IMR-90 (cell line): ENCODE results near the gene AMPD3. TPM values are rescaled to one million over a fixed set of nuclear protein-coding genes. Genes with fewer than 3 reads are reported as not detected.
A peak's percentile ranks its signal among the peaks of the same experiment; 100 is the strongest.

Source experiments
- ATAC-seq: fragments of 200-7000 bp; cut with Tn5 transposase; 2 replicates; pipeline ENCODE4 v1.9.1; 2020; ENCODE audit warnings: low read depth, mild to moderate bottlenecking, moderate library complexity
- BruUV-seq: library from RNA; stranded (reverse); fragments of 400-500 nt; replicated peaks from 2 replicates; lab custom pipeline; 2021; lab: Mats Ljungman, UMichigan
- CTCF ChIA-PET: fragments of 300-600 bp; formaldehyde crosslinking; extraction: SDS; loops from one replicate; lab custom pipeline; 2021; ENCODE audit warnings: antibody characterized with exemption; lab: Yijun Ruan, JAX
- POLR2A ChIA-PET: fragments of 300-600 bp; sonication (Branson Sonifier 250); formaldehyde crosslinking; loops from one replicate; lab custom pipeline; 2022; ENCODE audit warnings: antibody characterized with exemption; ENCODE audit not compliant: unreplicated experiment; lab: Charles Lee
- DNase-seq: peaks from one replicate; pipeline ENCODE4 v3.0.0; 2013
- H2AFZ ChIP-seq: replicated peaks from 2 replicates; pipeline ENCODE3; 2013; ENCODE audit warnings: low read length, mild to moderate bottlenecking; ENCODE audit not compliant: poor library complexity
- H2AK5ac ChIP-seq: 2 replicates; pipeline ENCODE4 v1.6.1; 2013; ENCODE audit warnings: low read depth, low read length, inconsistent platforms
- H2AK9ac ChIP-seq: replicated peaks from 2 replicates; pipeline ENCODE3; 2013; ENCODE audit warnings: mild to moderate bottlenecking, low read depth, low read length, moderate library complexity; ENCODE audit not compliant: poor library complexity
- H2BK120ac ChIP-seq: 2 replicates; pipeline ENCODE4 v1.6.1; 2013; ENCODE audit warnings: low read depth, low read length, inconsistent platforms
- H2BK15ac ChIP-seq: 3 replicates; pipeline ENCODE4 v1.6.1; 2013; ENCODE audit warnings: low read depth, low read length, inconsistent platforms
- H2BK20ac ChIP-seq: 2 replicates; pipeline ENCODE4 v1.6.1; 2013; ENCODE audit warnings: low read depth, mild to moderate bottlenecking, inconsistent platforms, low read length, moderate library complexity
- H2BK5ac ChIP-seq: 2 replicates; pipeline ENCODE4 v1.6.1; 2013; ENCODE audit warnings: mild to moderate bottlenecking, low read depth, low read length, inconsistent platforms; ENCODE audit not compliant: poor library complexity, severe bottlenecking
- H3K14ac ChIP-seq: replicated peaks from 2 replicates; pipeline ENCODE4 v1.6.1; 2013; ENCODE audit warnings: low read depth, low read length, inconsistent platforms
- H3K18ac ChIP-seq: 2 replicates; pipeline ENCODE4 v1.6.1; 2013; ENCODE audit warnings: low read depth, low read length, control low read depth
- H3K23ac ChIP-seq: 2 replicates; pipeline ENCODE4 v1.6.1; 2013; ENCODE audit warnings: low read depth, low read length, inconsistent platforms
- H3K27ac ChIP-seq: 2 replicates; pipeline ENCODE4 v1.5.1; 2013; ENCODE audit warnings: mild to moderate bottlenecking, control low read depth, low read length; ENCODE audit not compliant: insufficient read depth
- H3K27me3 ChIP-seq: 2 replicates; pipeline ENCODE4 v1.6.1; 2013; ENCODE audit warnings: low read length; ENCODE audit not compliant: control insufficient read depth, insufficient read depth
- H3K36me3 ChIP-seq: 2 replicates; pipeline ENCODE4 v1.6.1; 2013; ENCODE audit warnings: low read length, mixed read lengths; ENCODE audit not compliant: control insufficient read depth, insufficient read depth
- H3K4ac ChIP-seq: 2 replicates; pipeline ENCODE4 v1.6.1; 2013; ENCODE audit warnings: low read depth, low read length, inconsistent platforms
- H3K4me1 ChIP-seq: 2 replicates; pipeline ENCODE4 v1.6.1; 2013; ENCODE audit warnings: low read length, mixed read lengths; ENCODE audit not compliant: control insufficient read depth, insufficient read depth
- H3K4me2 ChIP-seq: 2 replicates; pipeline ENCODE4 v1.6.1; 2013; ENCODE audit warnings: low read depth, mild to moderate bottlenecking, control low read depth, low read length, moderate library complexity
- H3K4me3 ChIP-seq: 2 replicates; pipeline ENCODE4 v1.5.1; 2013; ENCODE audit warnings: low read depth, mild to moderate bottlenecking, control low read depth, low read length, moderate library complexity; ENCODE audit not compliant: insufficient read depth
- H3K56ac ChIP-seq: 2 replicates; pipeline ENCODE4 v1.6.1; 2013; ENCODE audit warnings: low read length, inconsistent platforms; ENCODE audit not compliant: insufficient read depth; ENCODE audit errors: extremely low read depth
- H3K79me1 ChIP-seq, 2 experiments: 2 replicates each; pipeline ENCODE4 v1.6.1; 2013; ENCODE audit warnings: low read length in 2 of 2, inconsistent platforms in 1 of 2, low read depth in 1 of 2
- H3K9ac ChIP-seq: 2 replicates; pipeline ENCODE4 v1.6.1; 2013; ENCODE audit warnings: low read depth, low read length, control low read depth
- H3K9me1 ChIP-seq: 2 replicates; pipeline ENCODE4 v1.6.1; 2013; ENCODE audit warnings: low read length, inconsistent platforms; ENCODE audit not compliant: insufficient read depth
- H3K9me3 ChIP-seq: 2 replicates; pipeline ENCODE4 v1.6.1; 2013; ENCODE audit warnings: low read length; ENCODE audit not compliant: control insufficient read depth, insufficient read depth
- H4K20me1 ChIP-seq: 2 replicates; pipeline ENCODE4 v1.6.1; 2013; ENCODE audit warnings: low read length, inconsistent platforms; ENCODE audit not compliant: insufficient read depth
- H4K5ac ChIP-seq: 2 replicates; pipeline ENCODE4 v1.6.1; 2013; ENCODE audit warnings: mild to moderate bottlenecking, low read depth, low read length, control low read depth
- H4K8ac ChIP-seq, 2 experiments: 2 replicates each; pipeline ENCODE4 v1.6.1; 2013; ENCODE audit warnings: low read depth in 2 of 2, low read length in 2 of 2, control low read depth in 1 of 2, inconsistent platforms in 1 of 2
- H4K91ac ChIP-seq: 2 replicates; pipeline ENCODE4 v1.6.1; 2013; ENCODE audit warnings: low read depth, low read length, inconsistent platforms; ENCODE audit not compliant: insufficient read depth
- BHLHE40 ChIP-seq: fragments of 150-350 bp; IDR thresholded peaks from 2 replicates; pipeline ENCODE4 v1.6.1; 2016; ENCODE audit warnings: mild to moderate bottlenecking, low read depth, low read length
- CEBPB ChIP-seq: IDR thresholded peaks from 2 replicates; pipeline ENCODE4 v1.6.1; 2012; ENCODE audit warnings: low read depth, low read length, improper control_type of control experiment
- CHD1 ChIP-seq: IDR thresholded peaks from 2 replicates; pipeline ENCODE4 v1.6.1; 2012; ENCODE audit warnings: low read depth, low read length, improper control_type of control experiment
- CTCF ChIP-seq: conservative IDR thresholded peaks from 2 replicates; pipeline ENCODE4 v1.5.1; 2012; ENCODE audit warnings: mild to moderate bottlenecking, low read depth, low read length, improper control_type of control experiment
- ELK1 ChIP-seq: fragments of 150-350 bp; IDR thresholded peaks from 2 replicates; pipeline ENCODE4 v1.6.1; 2016; ENCODE audit warnings: low read depth, mild to moderate bottlenecking, low read length, moderate library complexity, borderline replicate concordance
- FOS ChIP-seq: fragments of 150-350 bp; IDR thresholded peaks from 2 replicates; pipeline ENCODE4 v1.6.1; 2016; ENCODE audit warnings: low read depth, low read length
- MAFK ChIP-seq: IDR thresholded peaks from 2 replicates; pipeline ENCODE4 v1.6.1; 2012; ENCODE audit warnings: low read depth, low read length, improper control_type of control experiment
- MAZ ChIP-seq: IDR thresholded peaks from 2 replicates; pipeline ENCODE4 v1.6.1; 2012; ENCODE audit warnings: low read depth, mild to moderate bottlenecking, low read length, improper control_type of control experiment, moderate library complexity, borderline replicate concordance
- MXI1 ChIP-seq: IDR thresholded peaks from 2 replicates; pipeline ENCODE4 v1.6.1; 2012; ENCODE audit warnings: low read depth, mild to moderate bottlenecking, low read length, moderate library complexity, borderline replicate concordance
- NFE2L2 ChIP-seq: fragments of 150-350 bp; IDR thresholded peaks from 2 replicates; pipeline ENCODE4 v1.6.1; 2016; ENCODE audit warnings: low read depth, mild to moderate bottlenecking, low read length
- POLR2A ChIP-seq: IDR thresholded peaks from 2 replicates; pipeline ENCODE4 v1.6.1; 2012; ENCODE audit warnings: mild to moderate bottlenecking, low read depth, low read length
- RAD21 ChIP-seq: IDR thresholded peaks from 2 replicates; pipeline ENCODE4 v1.6.1; 2012; ENCODE audit warnings: low read length, improper control_type of control experiment
- RCOR1 ChIP-seq: IDR thresholded peaks from 2 replicates; pipeline ENCODE4 v1.6.1; 2012; ENCODE audit warnings: mild to moderate bottlenecking, low read length, improper control_type of control experiment; ENCODE audit not compliant: insufficient replicate concordance
- RFX5 ChIP-seq: IDR thresholded peaks from 2 replicates; pipeline ENCODE4 v1.8.0; 2012; ENCODE audit warnings: low read depth, mild to moderate bottlenecking, low read length, moderate library complexity
- SMC3 ChIP-seq: fragments of 150-350 bp; IDR thresholded peaks from 2 replicates; pipeline ENCODE4 v1.6.1; 2016; ENCODE audit warnings: low read depth, mild to moderate bottlenecking, antibody characterized with exemption, low read length, moderate library complexity
- USF2 ChIP-seq: fragments of 150-350 bp; IDR thresholded peaks from 2 replicates; pipeline ENCODE4 v1.6.1; 2017; ENCODE audit warnings: mild to moderate bottlenecking, antibody characterized with exemption, low read length, low read depth
- WGBS, 2 experiments: methylation state at CpG; one replicate each; pipeline versions ENCODE4 v1.1.5 to v1.1.7; 2013; ENCODE audit warnings: missing lambda C conversion rate in 2 of 2; ENCODE audit not compliant: insufficient read length in 1 of 2; ENCODE audit errors: extremely low coverage in 2 of 2; 5-methylcytosine and 5-hydroxymethylcytosine counted together
- dilution Hi-C: fragments of 300-500 bp; cut with HindIII; formaldehyde crosslinking; loops from one replicate; pipeline ENCODE4 v1.14.3; 2018; ENCODE audit warnings: low sequenced_read_pairs; ENCODE audit not compliant: unreplicated experiment
- in situ Hi-C: fragments of 300-500 bp; cut with MboI; formaldehyde crosslinking; loops from 3 replicates; pipeline ENCODE4 v1.14.3; 2019; ENCODE audit warnings: low sequenced_read_pairs, inconsistent platforms, mixed read lengths
- intact Hi-C: fragments of 100-400 bp; cut with micrococcal nuclease; formaldehyde crosslinking; loops from 2 replicates; pipeline ENCODE4 v1.10.0; 2022
- polyA plus RNA-seq, 3 experiments: library from polyadenylated mRNA; depleted of rRNA; stranded (reverse); fragments of >200 nt; gene quantifications; 2 replicates each; pipeline ENCODE4 v1.2.3, GENCODE V29; 2012; ENCODE audit warnings: low replicate concordance in 1 of 3
- total RNA-seq: library from RNA; depleted of rRNA; stranded (reverse); fragments of >200 nt; gene quantifications from 2 replicates; pipeline ENCODE4 v1.2.3, GENCODE V29; 2012

The AMPD3 gene
- total and polyA plus RNA-seq, 2 of the 4 experiments (the other 2 are of a cell fraction): 8.6 to 12.1 TPM

GRCh38 chr11:10452211-10452767 is 2.8 kb upstream of the AMPD3 start:
- H2AFZ ChIP-seq: no peak overlapping the region
- ATAC-seq: no peak
- no peak overlapping the region for H3K18ac ChIP-seq
- CTCF ChIA-PET: no interaction called here
- H4K20me1 ChIP-seq: peaks cover 5% of the 10 kb centered on the region; the same call in 1 of the 2 replicates
- no peak overlapping the region for H4K8ac ChIP-seq
- H3K9ac ChIP-seq: no peak overlapping the region
- H3K23ac ChIP-seq: no peak overlapping the region
- BruUV-seq: no TSS peak
- peaks cover 16% of the 10 kb centered on the region for H3K4me1 ChIP-seq
- no peak overlapping the region for H3K4ac ChIP-seq
- intact Hi-C loops: no loop called here
- TF ChIP-seq CHD1: no peak
- no peak for TF ChIP-seq RFX5
- TF ChIP-seq POLR2A: no peak
- TF ChIP-seq RCOR1: no peak
- TF ChIP-seq CEBPB: no peak
- no peak for TF ChIP-seq MAFK
- no peak for TF ChIP-seq MXI1
- TF ChIP-seq ELK1: no peak
- no peak for TF ChIP-seq FOS
- no peak for TF ChIP-seq BHLHE40
- no peak for TF ChIP-seq CTCF
- no peak for TF ChIP-seq SMC3
- TF ChIP-seq MAZ: no peak
- no peak for TF ChIP-seq USF2
- TF ChIP-seq NFE2L2: no peak
- no peak for TF ChIP-seq RAD21
- H2AK5ac ChIP-seq: peak overlapping the region; percentile 45; the same call in 1 of the 2 replicates
- no peak overlapping the region for H2BK20ac ChIP-seq
- H3K14ac ChIP-seq: no peak overlapping the region
- DNase-seq: peak; percentile 19
- no peak overlapping the region for H4K91ac ChIP-seq
- dilution Hi-C loops: no loop called here
- peaks cover 8% of the 10 kb centered on the region for H3K9me1 ChIP-seq
- H3K27ac ChIP-seq: no peak overlapping the region
- H2BK5ac ChIP-seq: no peak overlapping the region
- H4K5ac ChIP-seq: no peak overlapping the region
- no peaks in the 10 kb centered on the region for H3K36me3 ChIP-seq
- H3K79me1 ChIP-seq: peaks cover 3 to 20% of the 10 kb centered on the region in 2 experiments; a peak in 3 of 4 replicates
- no peak overlapping the region for H2BK15ac ChIP-seq
- H3K27me3 ChIP-seq: peaks cover 2% of the 10 kb centered on the region
- H3K56ac ChIP-seq: no peak overlapping the region
- no peaks in the 10 kb centered on the region for H3K9me3 ChIP-seq
- in situ Hi-C loops: no loop called here
- no peak overlapping the region for H3K4me2 ChIP-seq
- WGBS, 2 experiments: no CpG with 5 or more reads among the region's 3 CpGs
- POLR2A ChIA-PET: interaction anchor here (0.7 kb wide), 1 partner anchor 144 kb away, joined by 3 read pairs; no protein-coding TSS in a partner anchor
- H3K4me3 ChIP-seq: no peak overlapping the region
- H2BK120ac ChIP-seq: peak overlapping the region; percentile 35; the same call in 1 of the 2 replicates
- H2AK9ac ChIP-seq: no peak overlapping the region
